DMS 273 (cell line): Measurements from ENCODE around the gene SIAH1.
A peak's percentile ranks its signal among the peaks of the same experiment; 100 is the strongest.
"Not testable (repeated sequence)": the region's sequence is repeated elsewhere in the genome, so short reads cannot be mapped to it uniquely, and the experiment has no call there.

Experiments used
- DNase-seq: peaks from one replicate; lab custom pipeline; 2025; ENCODE audit not compliant: unreplicated experiment; lab: John Stamatoyannopoulos, UW

Gene SIAH1

DNA sequence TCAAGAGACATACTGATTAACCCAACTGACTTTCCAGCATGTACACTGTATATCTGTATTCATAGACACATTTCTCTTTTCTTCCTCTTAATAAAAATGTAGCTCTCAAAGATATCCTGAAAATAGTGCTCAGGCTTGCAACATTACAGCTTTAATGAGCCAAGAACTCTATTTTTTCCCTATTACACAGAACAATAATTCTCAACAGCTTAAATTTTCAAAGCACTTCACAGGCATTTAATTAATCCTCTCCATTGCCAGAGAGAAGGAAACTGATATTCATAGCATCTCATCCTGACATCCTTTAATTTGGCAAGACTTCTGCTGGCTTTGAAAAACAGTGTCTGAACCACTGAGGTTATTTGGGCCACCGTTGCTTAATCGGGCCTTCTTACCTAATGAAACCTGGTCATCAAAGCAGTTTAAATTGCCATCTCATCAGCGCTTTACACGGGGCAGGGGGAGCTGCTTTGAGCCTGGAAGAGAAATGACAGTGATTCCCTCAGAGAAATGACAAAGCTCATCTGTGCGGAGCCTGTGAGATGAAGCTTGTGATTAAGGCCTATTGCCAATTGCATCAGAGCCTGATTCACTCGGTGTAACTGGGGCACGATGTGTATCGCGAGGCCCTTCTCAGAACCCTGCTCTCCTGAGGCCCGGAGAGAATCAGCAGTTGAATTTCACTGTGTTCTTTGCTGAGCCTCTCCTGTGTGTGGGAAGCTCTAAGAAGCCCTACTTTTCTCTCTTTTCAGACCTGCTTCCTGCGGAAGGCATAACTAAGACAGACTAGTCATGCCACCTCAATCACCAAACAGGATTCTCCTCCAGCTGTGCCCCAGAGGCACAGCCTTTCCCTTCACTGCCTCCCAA is 8.5 kb upstream of the SIAH1 start:
- DNase-seq: no peak

DNA sequence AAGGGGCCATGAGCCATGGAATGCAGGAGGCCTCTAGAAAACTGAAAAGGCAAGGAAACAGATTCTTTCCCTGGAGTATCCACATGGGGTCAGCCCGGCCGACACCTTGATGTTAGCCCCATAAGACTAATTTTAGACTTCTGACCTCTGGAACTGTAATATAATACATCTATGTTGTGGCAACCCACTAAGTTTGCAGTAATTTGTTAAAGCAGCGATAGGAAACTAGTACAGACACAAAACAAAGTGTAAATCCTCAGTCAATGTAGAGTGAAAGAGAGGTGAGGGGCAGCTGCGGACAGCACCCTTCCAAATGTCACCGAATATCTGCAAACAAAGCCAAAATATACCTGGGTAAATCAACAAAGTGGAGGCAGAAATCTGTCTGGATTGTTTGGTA is 7.2 kb upstream of the SIAH1 start:
- DNase-seq: no peak

GRCh38 chr16:48386559-48387312 is 1.5 kb upstream of the SIAH1 start:
- DNase-seq: no peak

GRCh38 chr16:48384520-48385252 is 527 bp downstream of the SIAH1 start:
- peak; percentile 86 for DNase-seq

DNA sequence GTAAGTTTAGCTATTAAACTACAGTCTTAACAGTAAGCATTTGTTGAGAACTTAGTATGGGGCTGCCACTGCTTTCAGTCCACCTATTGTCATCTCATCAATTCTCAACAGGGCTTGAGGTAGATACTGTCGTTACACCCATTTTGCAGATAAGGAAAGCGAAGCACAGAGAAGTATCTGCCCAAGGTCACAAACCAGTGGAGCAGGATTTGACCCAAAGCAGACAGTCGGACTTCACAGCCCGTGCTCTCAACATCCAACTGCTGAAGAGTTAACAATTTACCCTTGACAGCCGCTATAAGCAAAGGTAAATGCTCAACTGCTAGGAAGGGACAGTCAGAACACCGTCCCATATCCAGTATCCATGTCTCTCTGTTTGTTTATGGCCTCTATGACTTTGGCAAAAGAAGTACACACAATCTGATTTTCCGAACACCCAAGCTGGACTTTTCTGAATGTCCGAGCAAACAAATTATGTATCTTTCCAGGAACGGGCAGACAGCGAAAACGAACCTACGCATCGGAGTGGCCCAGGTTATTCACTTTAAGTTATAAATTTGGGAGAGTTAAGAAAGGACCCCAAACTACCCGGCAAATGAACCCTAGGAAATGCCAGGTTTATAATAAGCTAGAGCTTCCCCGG is 1.2 kb downstream of the SIAH1 start:
- peak; percentile 53 for DNase-seq

- no peak for DNase-seq
These were observed 2.0 kb downstream of the SIAH1 start for GRCh38 chr16:48383009-48383876.

DNA sequence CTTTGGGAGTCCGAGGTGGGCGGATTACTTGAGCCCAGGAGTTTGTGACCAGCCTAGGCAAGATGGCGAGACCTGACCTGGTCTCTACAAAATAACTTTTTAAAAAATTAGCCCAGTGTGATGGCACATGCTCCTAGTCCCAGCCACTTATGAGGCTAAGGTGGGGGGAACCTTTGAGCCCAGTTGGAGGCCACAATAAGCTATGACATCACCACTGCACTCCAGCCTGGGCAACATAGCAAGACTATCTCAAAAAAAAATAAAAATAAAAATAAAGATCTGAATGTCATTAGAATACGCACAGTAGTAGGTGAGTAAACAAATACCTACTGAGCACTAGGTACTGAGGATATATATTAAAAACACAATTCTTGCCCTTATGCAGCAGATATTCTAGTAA is 3.1 kb downstream of the SIAH1 start:
- no peak for DNase-seq

- peak; percentile 15 for DNase-seq
These were observed 4.0 kb downstream of the SIAH1 start for GRCh38 chr16:48381201-48381600.

DNA sequence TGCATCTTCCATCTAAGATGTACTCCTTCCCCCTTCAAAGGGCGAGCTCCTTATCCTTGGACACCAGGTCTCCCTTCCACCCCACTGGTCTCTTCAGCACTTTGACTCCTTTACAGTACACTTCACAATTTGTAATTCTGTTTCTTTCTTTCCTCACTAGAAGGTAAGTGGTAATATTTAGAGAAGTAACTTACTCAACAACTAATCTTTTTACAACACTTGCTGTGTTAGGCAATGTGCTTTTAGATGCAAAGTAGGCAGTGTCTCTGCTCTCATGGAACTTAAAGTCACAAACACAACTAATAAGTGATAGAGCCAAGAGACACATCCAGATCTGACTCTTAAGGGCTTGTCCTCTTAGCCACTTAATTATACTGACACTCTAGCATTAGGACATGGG is 6.4 kb downstream of the SIAH1 start:
- DNase-seq: no peak

DNA sequence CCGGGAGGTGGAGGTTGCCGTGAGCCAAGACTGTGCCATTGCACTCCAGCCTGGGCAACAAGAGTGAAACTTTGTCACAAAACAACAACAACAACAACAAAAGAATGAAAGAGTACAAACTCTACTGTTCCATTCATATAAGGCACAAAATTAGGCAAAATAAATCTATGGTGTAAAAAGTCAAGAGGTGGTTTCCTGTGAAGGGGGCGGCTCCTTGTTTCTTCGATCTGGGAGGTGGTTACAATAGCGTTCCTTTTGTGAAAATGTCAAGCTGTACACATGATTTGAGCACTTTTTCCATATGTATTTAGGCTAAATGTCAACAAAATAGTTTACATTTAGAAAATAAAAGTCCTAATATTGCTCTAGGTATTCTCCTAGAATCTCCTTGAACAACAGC is 6.9 kb downstream of the SIAH1 start:
- no peak for DNase-seq

GRCh38 chr16:48377301-48377700 is 7.9 kb downstream of the SIAH1 start:
- DNase-seq: not testable (repeated sequence)

GRCh38 chr16:48374255-48374654 is 11.0 kb downstream of the SIAH1 start:
- no peak for DNase-seq

DNA sequence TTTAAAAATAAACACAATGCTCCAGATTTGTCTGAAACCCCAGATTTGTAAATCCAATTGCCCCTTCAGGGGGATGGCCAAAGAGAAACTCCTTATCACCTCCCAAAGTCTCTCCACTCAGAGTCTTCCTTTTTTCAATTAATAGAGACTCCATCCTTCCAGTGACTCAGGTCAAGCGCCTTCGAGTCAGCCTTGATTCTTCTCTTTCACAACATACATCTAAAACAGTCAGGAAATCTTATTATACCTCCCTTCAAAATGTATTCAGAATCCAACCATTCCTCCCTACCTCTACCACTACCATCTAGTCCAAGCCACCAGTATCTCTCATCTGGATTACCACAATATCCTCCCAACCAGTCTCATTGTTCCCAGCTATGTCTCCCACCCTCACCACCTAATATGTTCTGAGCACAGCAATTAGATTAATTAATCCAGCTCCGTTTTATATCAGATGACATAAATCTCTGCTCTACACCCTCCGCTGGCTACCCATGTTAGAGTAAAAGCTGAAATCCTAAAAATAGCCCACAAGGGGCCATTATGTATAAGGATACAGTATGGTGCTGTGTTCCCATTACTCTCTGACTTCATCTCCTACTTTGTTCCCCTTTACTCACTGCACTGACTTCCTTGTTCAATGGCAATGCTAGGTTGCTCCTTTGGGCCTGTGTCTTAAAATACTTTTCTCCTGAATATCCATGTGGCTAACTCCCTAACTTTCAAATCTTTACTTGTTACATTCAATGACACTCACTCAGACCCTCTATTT is 11.8 kb downstream of the SIAH1 start:
- DNase-seq: no peak

GRCh38 chr16:48372744-48373143 is 12.5 kb downstream of the SIAH1 start:
- DNase-seq: no peak

DNA sequence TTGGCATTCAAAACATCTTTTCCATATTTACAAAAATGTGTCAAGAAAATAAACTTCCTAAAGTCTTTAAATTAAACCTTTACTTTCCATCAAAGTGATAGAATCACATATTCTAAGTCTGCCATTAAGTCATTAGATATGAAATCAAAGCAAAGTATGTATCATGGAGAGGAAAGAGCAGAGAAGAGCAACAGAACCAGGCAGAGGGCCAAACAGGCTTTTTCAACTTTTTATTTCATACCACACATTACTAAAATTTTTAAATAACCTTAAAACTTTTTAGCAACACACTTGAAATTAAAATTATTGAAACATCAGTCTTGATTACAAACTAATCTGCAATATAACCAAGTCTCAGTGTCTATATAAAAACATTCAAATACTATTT is 13.8 kb downstream of the SIAH1 start:
- no peak for DNase-seq

- not testable (repeated sequence) for DNase-seq
These were observed 14.4 kb downstream of the SIAH1 start for GRCh38 chr16:48370668-48371392.

DNA sequence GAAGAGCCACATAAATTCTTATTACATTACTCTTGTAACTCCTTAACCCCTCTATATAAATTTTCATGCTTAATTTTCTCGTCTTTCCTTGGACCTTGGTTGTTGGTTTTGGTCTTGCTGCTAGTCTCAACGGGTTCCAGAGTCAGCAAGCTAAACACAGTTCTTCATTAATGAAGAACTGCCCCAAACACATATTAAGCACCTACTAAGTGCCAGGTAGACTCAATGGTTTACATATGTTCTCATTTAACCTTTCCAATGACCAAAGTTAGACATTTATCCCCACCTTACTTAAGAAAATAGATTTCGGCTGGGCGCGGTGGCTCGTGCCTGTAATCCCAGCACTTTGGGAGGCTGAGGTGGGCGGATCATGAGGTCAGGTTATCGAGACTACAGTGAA is 15.0 kb downstream of the SIAH1 start:
- no peak for DNase-seq

DNA sequence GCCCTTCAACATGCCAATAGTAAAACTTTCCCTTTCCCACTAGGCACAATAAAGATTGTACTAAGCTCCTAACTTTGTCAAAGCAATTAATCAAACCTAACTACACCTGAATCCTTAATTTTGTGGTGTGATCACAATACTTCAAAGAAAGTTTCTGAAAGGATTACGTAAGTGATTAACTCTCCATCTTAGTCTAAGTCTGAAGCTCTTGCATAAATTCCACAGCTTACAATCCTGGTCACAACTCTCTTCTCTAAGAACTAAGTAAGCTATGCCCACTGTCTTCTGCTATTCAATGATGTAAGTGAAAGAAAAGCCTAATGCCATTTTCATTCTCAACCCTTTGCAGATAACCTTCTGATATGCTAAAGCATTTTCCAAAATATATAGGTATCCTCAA is 15.4 kb downstream of the SIAH1 start:
- DNase-seq: no peak
